ENCODE measurements around the gene MB. TPM values are rescaled to one million over a fixed set of nuclear protein-coding genes. Genes with fewer than 3 reads are reported as not detected.

The MB gene
- total RNA-seq, 1 donor from 2014 or later = not detected

DNA sequence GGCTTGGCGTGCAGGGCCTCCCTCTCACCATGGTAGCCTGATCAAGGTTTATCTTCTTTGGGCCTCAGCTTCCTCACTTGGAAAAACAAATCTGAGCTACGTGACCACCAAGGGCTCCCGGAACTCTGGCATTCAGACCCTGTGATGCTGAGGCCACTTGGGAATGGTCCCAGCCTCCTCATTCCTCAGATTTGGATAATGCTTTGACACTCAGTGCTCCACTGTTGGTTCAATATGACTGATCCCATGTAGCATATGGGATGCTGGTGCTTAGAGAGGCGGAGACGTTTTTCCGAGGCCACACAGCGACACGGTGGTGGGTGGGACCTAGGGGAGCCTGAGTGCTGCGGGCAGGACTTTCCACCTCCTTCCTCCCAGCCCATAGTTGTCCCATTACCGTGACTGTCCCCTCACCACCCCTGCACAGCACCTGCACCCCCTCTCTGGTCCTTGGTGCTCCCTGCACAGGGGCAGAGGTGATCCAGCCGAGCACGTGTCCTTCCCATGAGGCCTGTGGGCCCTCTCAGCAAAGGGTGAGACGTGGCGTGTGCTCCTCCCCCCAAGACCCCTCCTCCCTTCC lies 23.1 kb downstream of the MB start:
- DNase-seq (ENCODE audit: low spot score) = no peak
- Histone ChIP-seq H4K20me1 (ENCODE audit: low read depth) (no peaks in the 10 kb centered on the region), H3K4me2 (no peak overlapping the region), H3K9ac (no peak overlapping the region), H3K79me2 (ENCODE audit: low read depth) (no peaks in the 10 kb centered on the region), H3F3A (ENCODE audit: low read depth) (no peaks in the 10 kb centered on the region), H3K4me3 (no peak overlapping the region), H3K9me3 (ENCODE audit: low read depth) (no peaks in the 10 kb centered on the region), H3K27ac (no peak overlapping the region), H3K4me1 (peaks cover 13% of the 10 kb centered on the region), H3K36me3 (no peaks in the 10 kb centered on the region), H2AFZ (replicated peaks) (peak overlapping the region; percentile 79), H3K27me3 (no peaks in the 10 kb centered on the region)
- Mint-ChIP-seq H3K9me3 (no peaks in the 10 kb centered on the region), H3K27me3 (ENCODE audit: insufficient read depth, low read depth) (peaks cover 9% of the 10 kb centered on the region), H3K4me3 (no peak overlapping the region), H3K27ac (no peak overlapping the region), H3K4me1 (peaks cover 11% of the 10 kb centered on the region), H3K36me3 (no peaks in the 10 kb centered on the region)
- no peak for TF ChIP-seq EZH2 (IDR thresholded peaks at IDR 0.05)
- no peak for TF ChIP-seq EZH2phosphoT487 (IDR thresholded peaks at IDR 0.05)
- TF ChIP-seq, protein P1, sequence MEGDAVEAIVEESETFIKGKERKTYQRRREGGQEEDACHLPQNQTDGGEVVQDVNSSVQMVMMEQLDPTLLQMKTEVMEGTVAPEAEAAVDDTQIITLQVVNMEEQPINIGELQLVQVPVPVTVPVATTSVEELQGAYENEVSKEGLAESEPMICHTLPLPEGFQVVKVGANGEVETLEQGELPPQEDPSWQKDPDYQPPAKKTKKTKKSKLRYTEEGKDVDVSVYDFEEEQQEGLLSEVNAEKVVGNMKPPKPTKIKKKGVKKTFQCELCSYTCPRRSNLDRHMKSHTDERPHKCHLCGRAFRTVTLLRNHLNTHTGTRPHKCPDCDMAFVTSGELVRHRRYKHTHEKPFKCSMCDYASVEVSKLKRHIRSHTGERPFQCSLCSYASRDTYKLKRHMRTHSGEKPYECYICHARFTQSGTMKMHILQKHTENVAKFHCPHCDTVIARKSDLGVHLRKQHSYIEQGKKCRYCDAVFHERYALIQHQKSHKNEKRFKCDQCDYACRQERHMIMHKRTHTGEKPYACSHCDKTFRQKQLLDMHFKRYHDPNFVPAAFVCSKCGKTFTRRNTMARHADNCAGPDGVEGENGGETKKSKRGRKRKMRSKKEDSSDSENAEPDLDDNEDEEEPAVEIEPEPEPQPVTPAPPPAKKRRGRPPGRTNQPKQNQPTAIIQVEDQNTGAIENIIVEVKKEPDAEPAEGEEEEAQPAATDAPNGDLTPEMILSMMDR (IDR thresholded peaks at IDR 0.05) = no peak

- DNase-seq (ENCODE audit: low spot score) = no peak
- Histone ChIP-seq H3K27ac (no peak overlapping the region), H3K79me2 (ENCODE audit: low read depth) (no peaks in the 10 kb centered on the region), H3K9ac (no peak overlapping the region), H3K4me1 (peaks cover 13% of the 10 kb centered on the region), H2AFZ (replicated peaks) (peak overlapping the region; percentile 79), H3F3A (ENCODE audit: low read depth) (no peaks in the 10 kb centered on the region), H3K9me3 (ENCODE audit: low read depth) (no peaks in the 10 kb centered on the region), H3K36me3 (no peaks in the 10 kb centered on the region), H4K20me1 (ENCODE audit: low read depth) (no peaks in the 10 kb centered on the region), H3K27me3 (no peaks in the 10 kb centered on the region), H3K4me2 (no peak overlapping the region), H3K4me3 (no peak overlapping the region)
- H3K9me3 Mint-ChIP-seq = no peaks in the 10 kb centered on the region
- peaks cover 11% of the 10 kb centered on the region for H3K4me1 Mint-ChIP-seq
- no peaks in the 10 kb centered on the region for H3K36me3 Mint-ChIP-seq
- H3K27ac Mint-ChIP-seq = peak overlapping the region; percentile 27
- H3K4me3 Mint-ChIP-seq = no peak overlapping the region
- TF ChIP-seq EZH2phosphoT487 (IDR thresholded peaks at IDR 0.05) = no peak
- no peak for TF ChIP-seq EZH2 (IDR thresholded peaks at IDR 0.05)
- TF ChIP-seq, protein P1 (IDR thresholded peaks at IDR 0.05) = no peak
- peaks cover 9% of the 10 kb centered on the region for H3K27me3 Mint-ChIP-seq (ENCODE audit: insufficient read depth, low read depth)
Measured at GRCh38 chr22:35593071-35593890, 23.8 kb downstream of the MB start.

- Histone ChIP-seq H3K9me3 (ENCODE audit: low read depth) (no peaks in the 10 kb centered on the region), H3K4me3 (no peak overlapping the region), H3F3A (ENCODE audit: low read depth) (no peaks in the 10 kb centered on the region), H2AFZ (replicated peaks) (peak overlapping the region; percentile 73), H3K4me1 (peaks cover 13% of the 10 kb centered on the region), H3K4me2 (no peak overlapping the region), H3K79me2 (ENCODE audit: low read depth) (no peaks in the 10 kb centered on the region), H3K36me3 (no peaks in the 10 kb centered on the region), H4K20me1 (ENCODE audit: low read depth) (no peaks in the 10 kb centered on the region), H3K27ac (no peak overlapping the region), H3K27me3 (no peaks in the 10 kb centered on the region), H3K9ac (no peak overlapping the region)
- no peak for DNase-seq (ENCODE audit: low spot score)
- H3K4me3 Mint-ChIP-seq = no peak overlapping the region
- no peaks in the 10 kb centered on the region for H3K9me3 Mint-ChIP-seq
- no peak for TF ChIP-seq EZH2phosphoT487 (IDR thresholded peaks at IDR 0.05)
- TF ChIP-seq, protein P1 (IDR thresholded peaks at IDR 0.05) = no peak
- TF ChIP-seq EZH2 (IDR thresholded peaks at IDR 0.05) = no peak
- no peaks in the 10 kb centered on the region for H3K36me3 Mint-ChIP-seq
- peaks cover 11% of the 10 kb centered on the region for H3K4me1 Mint-ChIP-seq
- H3K27me3 Mint-ChIP-seq (ENCODE audit: insufficient read depth, low read depth) = peaks cover 9% of the 10 kb centered on the region
- peak overlapping the region; percentile 27 for H3K27ac Mint-ChIP-seq
Measured at GRCh38 chr22:35592418-35592967, 24.6 kb downstream of the MB start.
